H9 (cell line): ENCODE measurements around the gene RRP36. TPM values are rescaled to one million over a fixed set of nuclear protein-coding genes. Genes with fewer than 3 reads are reported as not detected.

Experiments
- DNase-seq: peaks from one replicate; pipeline ENCODE4 v3.0.0-alpha.2; 2017
- H2AFZ ChIP-seq: one replicate; pipeline ENCODE4 v1.6.1; 2013; ENCODE audit warnings: mild to moderate bottlenecking, low read length, control low read depth, moderate library complexity
- H2AK5ac ChIP-seq: 2 replicates; pipeline ENCODE4 v1.6.1; 2013; ENCODE audit warnings: low read length, control low read depth, mixed read lengths; ENCODE audit not compliant: insufficient read length
- H2BK120ac ChIP-seq: one replicate; pipeline ENCODE4 v1.6.1; 2013; ENCODE audit warnings: low read depth, mild to moderate bottlenecking, low read length, control low read depth, inconsistent platforms; ENCODE audit not compliant: poor library complexity, severe bottlenecking
- H2BK12ac ChIP-seq: 2 replicates; pipeline ENCODE4 v1.6.1; 2013; ENCODE audit warnings: low read length, control low read depth, mixed read lengths, low read depth; ENCODE audit not compliant: insufficient read length
- H2BK15ac ChIP-seq: 2 replicates; pipeline ENCODE4 v1.6.1; 2013; ENCODE audit warnings: low read depth, low read length, control low read depth
- H2BK20ac ChIP-seq: one replicate; pipeline ENCODE4 v1.6.1; 2013; ENCODE audit warnings: low read depth, mild to moderate bottlenecking, low read length, control low read depth, inconsistent platforms; ENCODE audit not compliant: poor library complexity, severe bottlenecking
- H2BK5ac ChIP-seq: 2 replicates; pipeline ENCODE4 v1.6.1; 2013; ENCODE audit warnings: low read length, control low read depth, mixed read lengths; ENCODE audit not compliant: insufficient read length
- H3K14ac ChIP-seq: 2 replicates; pipeline ENCODE4 v1.6.1; 2013; ENCODE audit warnings: low read length, control low read depth; ENCODE audit not compliant: insufficient read depth
- H3K18ac ChIP-seq: 2 replicates; pipeline ENCODE4 v1.6.1; 2013; ENCODE audit warnings: low read depth, mild to moderate bottlenecking, mixed read lengths, low read length, control low read depth; ENCODE audit not compliant: insufficient read length
- H3K23ac ChIP-seq: 2 replicates; pipeline ENCODE4 v1.6.1; 2013; ENCODE audit warnings: low read length, control low read depth, mixed read lengths, low read depth; ENCODE audit not compliant: insufficient read length
- H3K23me2 ChIP-seq: 2 replicates; pipeline ENCODE4 v1.6.1; 2013; ENCODE audit warnings: low read depth, mild to moderate bottlenecking, mixed read lengths, low read length, control low read depth; ENCODE audit not compliant: insufficient read length, poor library complexity, severe bottlenecking
- H3K27ac ChIP-seq: 2 replicates; pipeline ENCODE4 v1.5.1; 2013; ENCODE audit warnings: low read length, control low read depth, mixed read lengths, low read depth; ENCODE audit not compliant: insufficient read length
- H3K27me3 ChIP-seq: 2 replicates; pipeline ENCODE4 v1.6.1; 2013; ENCODE audit warnings: low read length, control low read depth, inconsistent platforms; ENCODE audit not compliant: insufficient read depth
- H3K4ac ChIP-seq: 2 replicates; pipeline ENCODE4 v1.6.1; 2013; ENCODE audit warnings: low read depth, mild to moderate bottlenecking, control low read depth, inconsistent platforms, low read length, moderate library complexity
- H3K4me1 ChIP-seq: 2 replicates; pipeline ENCODE4 v1.6.1; 2013; ENCODE audit warnings: low read length, control low read depth, inconsistent platforms; ENCODE audit not compliant: insufficient read depth
- H3K4me2 ChIP-seq: 2 replicates; pipeline ENCODE4 v1.6.1; 2013; ENCODE audit warnings: low read length, control low read depth, mixed read lengths; ENCODE audit not compliant: insufficient read length, insufficient read depth
- H3K56ac ChIP-seq: 2 replicates; pipeline ENCODE4 v1.6.1; 2013; ENCODE audit warnings: low read depth, mild to moderate bottlenecking, mixed read lengths, low read length, control low read depth; ENCODE audit not compliant: insufficient read length
- H3K79me1 ChIP-seq: 2 replicates; pipeline ENCODE4 v1.6.1; 2013; ENCODE audit warnings: low read depth, mild to moderate bottlenecking, moderate library complexity, low read length, control low read depth, inconsistent platforms; ENCODE audit not compliant: insufficient read depth, poor library complexity, severe bottlenecking
- H3K79me2 ChIP-seq: 2 replicates; pipeline ENCODE4 v1.6.1; 2013; ENCODE audit warnings: low read length, control low read depth, inconsistent platforms; ENCODE audit not compliant: insufficient read depth
- H3K9ac ChIP-seq: 2 replicates; pipeline ENCODE4 v1.6.1; 2013; ENCODE audit warnings: low read length, control low read depth, mixed read lengths; ENCODE audit not compliant: insufficient read length; ENCODE audit errors: extremely low read depth
- H3K9me3 ChIP-seq: one replicate; pipeline ENCODE4 v1.6.1; 2013; ENCODE audit warnings: low read depth, low read length, inconsistent platforms; ENCODE audit not compliant: control insufficient read depth
- H3T11ph ChIP-seq: one replicate; pipeline ENCODE4 v1.6.1; 2013; ENCODE audit warnings: mild to moderate bottlenecking, low read length, control low read depth, inconsistent platforms
- H4K20me1 ChIP-seq: one replicate; pipeline ENCODE4 v1.6.1; 2013; ENCODE audit not compliant: control insufficient read depth, insufficient read length, insufficient read depth
- H4K5ac ChIP-seq: 2 replicates; pipeline ENCODE4 v1.6.1; 2013; ENCODE audit warnings: low read depth, mild to moderate bottlenecking, mixed read lengths, low read length, control low read depth; ENCODE audit not compliant: insufficient read length
- H4K8ac ChIP-seq: replicated peaks from 2 replicates; pipeline ENCODE4 v1.6.1; 2013; ENCODE audit warnings: low read length, control low read depth, mixed read lengths, low read depth; ENCODE audit not compliant: insufficient read length
- H4K91ac ChIP-seq: 2 replicates; pipeline ENCODE4 v1.6.1; 2013; ENCODE audit warnings: low read depth, mild to moderate bottlenecking, moderate library complexity, mixed read lengths, low read length, control low read depth; ENCODE audit not compliant: insufficient read length
- H3K27ac Mint-ChIP-seq, 3 experiments: 2 replicates in 2 of 3; 3 replicates in 1 of 3; pipeline ENCODE4 v1.8.0; 2020 to 2021; ENCODE audit warnings: mixed read lengths in 3 of 3, mild to moderate bottlenecking in 1 of 3, moderate library complexity in 1 of 3
- H3K27me3 Mint-ChIP-seq: 2 replicates; pipeline ENCODE4 v1.8.0; 2021; ENCODE audit warnings: low read depth, mild to moderate bottlenecking, moderate library complexity, mixed read lengths
- H3K36me3 Mint-ChIP-seq, 3 experiments: 2 replicates in 2 of 3; 3 replicates in 1 of 3; pipeline ENCODE4 v1.8.0; 2020 to 2021; ENCODE audit warnings: low read depth in 3 of 3, mixed read lengths in 3 of 3; ENCODE audit not compliant: insufficient read depth in 1 of 3
- H3K4me1 Mint-ChIP-seq, 2 experiments: 2 replicates each; pipeline ENCODE4 v1.8.0; 2020; ENCODE audit warnings: mixed read lengths in 2 of 2
- H3K4me3 Mint-ChIP-seq, 2 experiments: 2 replicates in 1 of 2; 3 replicates in 1 of 2; pipeline ENCODE4 v1.8.0; 2020 to 2021; ENCODE audit warnings: mild to moderate bottlenecking in 2 of 2, mixed read lengths in 2 of 2, moderate library complexity in 1 of 2
- H3K9me3 Mint-ChIP-seq, 2 experiments: 2 replicates in 1 of 2; 3 replicates in 1 of 2; pipeline ENCODE4 v1.8.0; 2020; ENCODE audit warnings: mild to moderate bottlenecking in 2 of 2, mixed read lengths in 2 of 2, moderate library complexity in 1 of 2
- WGBS: extraction: QIAGEN DNeasy Blood & Tissue Kit; methylation state at CpG from one replicate; pipeline ENCODE4 v1.1.7; 2013; ENCODE audit warnings: missing lambda C conversion rate, low lambda C conversion rate, mixed read lengths; ENCODE audit not compliant: insufficient read length; ENCODE audit errors: extremely low coverage; 5-methylcytosine and 5-hydroxymethylcytosine counted together
- total RNA-seq: library from RNA; stranded (reverse); gene quantifications from 2 replicates; pipeline ENCODE4 v1.2.1, GENCODE V29; 2021
- TF ChIP-seq, protein P1 (sequence below): fragments of 200-600 bp; sonication (generic); conservative IDR thresholded peaks from 3 replicates; pipeline ENCODE4 v1.8.0; 2021; ENCODE audit warnings: antibody characterized with exemption, mild to moderate bottlenecking

The RRP36 gene
- total RNA-seq, 1 experiment from 2014 or later = 117 TPM

GRCh38 chr6:42984924-42985475, 36.4 kb upstream of the RRP36 start:
- Histone ChIP-seq H3K9ac (peak overlapping the region; percentile 28), H2BK20ac (no peak overlapping the region), H2BK12ac (no peak overlapping the region), H3K23ac (no peak overlapping the region), H2AK5ac (no peak overlapping the region), H2BK5ac (no peak overlapping the region), H3K4me2 (peak overlapping the region; percentile 61), H3K14ac (no peak overlapping the region; the same call in 1 of the 2 replicates), H3K27me3 (no peaks in the 10 kb centered on the region), H3K27ac (no peak overlapping the region), H4K5ac (no peak overlapping the region), H2AFZ (no peak overlapping the region), H3K4me1 (no peaks in the 10 kb centered on the region), H3K9me3 (no peaks in the 10 kb centered on the region), H3K79me1 (peaks cover 4% of the 10 kb centered on the region), H3K79me2 (no peaks in the 10 kb centered on the region; the same call in 1 of the 2 replicates), H2BK120ac (no peak overlapping the region), H3T11ph (no peak overlapping the region), H3K23me2 (peaks cover 6% of the 10 kb centered on the region), H4K20me1 (no peaks in the 10 kb centered on the region), H3K4ac (no peak overlapping the region), H3K56ac (no peak overlapping the region), H4K91ac (no peak overlapping the region), H2BK15ac (no peak overlapping the region), H4K8ac (no peak overlapping the region), H3K18ac (no peak overlapping the region)
- no CpG with 5 or more reads among the region's 13 CpGs for WGBS
- peaks cover 20 to 29% of the 10 kb centered on the region in 2 experiments for H3K4me1 Mint-ChIP-seq
- TF ChIP-seq, protein P1, sequence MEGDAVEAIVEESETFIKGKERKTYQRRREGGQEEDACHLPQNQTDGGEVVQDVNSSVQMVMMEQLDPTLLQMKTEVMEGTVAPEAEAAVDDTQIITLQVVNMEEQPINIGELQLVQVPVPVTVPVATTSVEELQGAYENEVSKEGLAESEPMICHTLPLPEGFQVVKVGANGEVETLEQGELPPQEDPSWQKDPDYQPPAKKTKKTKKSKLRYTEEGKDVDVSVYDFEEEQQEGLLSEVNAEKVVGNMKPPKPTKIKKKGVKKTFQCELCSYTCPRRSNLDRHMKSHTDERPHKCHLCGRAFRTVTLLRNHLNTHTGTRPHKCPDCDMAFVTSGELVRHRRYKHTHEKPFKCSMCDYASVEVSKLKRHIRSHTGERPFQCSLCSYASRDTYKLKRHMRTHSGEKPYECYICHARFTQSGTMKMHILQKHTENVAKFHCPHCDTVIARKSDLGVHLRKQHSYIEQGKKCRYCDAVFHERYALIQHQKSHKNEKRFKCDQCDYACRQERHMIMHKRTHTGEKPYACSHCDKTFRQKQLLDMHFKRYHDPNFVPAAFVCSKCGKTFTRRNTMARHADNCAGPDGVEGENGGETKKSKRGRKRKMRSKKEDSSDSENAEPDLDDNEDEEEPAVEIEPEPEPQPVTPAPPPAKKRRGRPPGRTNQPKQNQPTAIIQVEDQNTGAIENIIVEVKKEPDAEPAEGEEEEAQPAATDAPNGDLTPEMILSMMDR = no peak
- DNase-seq = no peak
- H3K4me3 Mint-ChIP-seq = peak overlapping the region; percentile 77 to 83
- H3K9me3 Mint-ChIP-seq = no peaks in the 10 kb centered on the region
- H3K36me3 Mint-ChIP-seq = peaks cover 8 to 23% (median 16%) of the 10 kb centered on the region in 3 experiments
- no peak overlapping the region; a peak in 1 of 7 replicates for H3K27ac Mint-ChIP-seq
- no peaks in the 10 kb centered on the region for H3K27me3 Mint-ChIP-seq
